Stimulated activated CD4-positive, alpha-beta T cell treated with anti-CD3 and anti-CD28 coated beads, TNF-alpha, amount 100 ng/mL, for 24 hours (primary cell): Measurements from ENCODE around the gene GUCY2D.

ENCODE experiments used
- DNase-seq, 3 experiments: peaks; one replicate each; pipeline ENCODE4 v3.0.0-alpha.2; 2020; ENCODE audit warnings: low read depth in 3 of 3

The GUCY2D gene

DNA sequence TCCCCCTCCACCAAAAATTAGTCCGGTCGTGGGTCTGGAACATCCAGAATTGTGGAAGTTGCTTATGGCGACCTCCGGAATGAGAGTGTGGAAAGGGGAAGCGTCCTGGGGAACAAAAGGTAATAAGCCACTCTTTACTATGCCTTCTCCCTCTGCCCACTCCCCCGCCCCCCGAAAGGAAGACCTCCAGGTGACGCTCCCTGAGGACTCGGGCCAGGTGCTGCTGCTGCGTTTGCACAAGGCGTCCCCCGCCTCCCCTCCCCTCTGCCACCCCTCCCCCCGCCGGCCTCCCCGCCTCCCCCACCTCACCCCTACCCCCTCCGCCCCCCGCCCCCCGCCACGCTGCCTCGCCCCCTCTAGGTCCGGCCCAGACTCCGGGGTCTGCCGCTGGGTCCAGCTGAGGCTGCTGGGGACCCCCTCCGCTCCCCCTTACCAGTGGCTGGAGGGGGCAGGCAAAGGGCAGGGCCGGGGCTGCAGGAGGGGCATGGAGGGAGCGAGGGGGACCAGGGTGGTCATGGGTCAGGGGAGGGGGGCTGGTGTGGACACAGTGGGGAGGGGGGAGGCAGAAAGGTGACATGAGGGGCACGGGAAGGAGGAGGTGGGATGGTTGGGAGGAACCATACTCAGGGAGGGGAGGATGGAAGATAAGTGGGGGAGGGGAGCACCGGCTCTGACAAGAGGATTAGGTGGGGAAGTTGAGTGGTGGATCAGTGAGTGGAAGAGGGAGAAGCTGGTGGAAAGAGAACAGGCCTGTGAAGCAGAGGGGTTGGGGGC is 61.5 kb downstream of the GUCY2D start:
- DNase-seq: no peak

DNA sequence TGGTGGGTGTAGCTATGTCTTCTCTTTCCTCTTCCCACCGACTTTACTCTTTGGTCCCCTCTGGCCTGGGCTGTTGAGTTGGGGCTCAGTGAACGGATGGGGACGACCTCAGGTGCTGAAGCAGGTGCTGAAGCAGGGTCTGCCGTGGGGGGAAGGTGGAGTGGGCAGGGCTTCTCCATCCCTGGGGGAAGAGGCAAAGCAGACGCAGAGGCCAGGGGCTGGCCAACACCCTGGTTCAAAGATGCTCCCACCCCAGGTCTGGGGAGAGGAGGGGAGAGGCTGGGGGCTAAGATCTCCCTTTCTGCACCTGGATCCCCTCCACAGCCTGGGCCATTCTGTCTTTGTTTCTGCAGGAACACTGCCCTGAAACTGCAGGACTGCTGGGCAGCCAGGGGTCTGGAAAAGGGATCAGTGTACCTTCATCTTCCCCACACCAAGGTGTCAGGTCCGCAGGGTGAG is 62.2 kb downstream of the GUCY2D start:
- no peak for DNase-seq

DNA sequence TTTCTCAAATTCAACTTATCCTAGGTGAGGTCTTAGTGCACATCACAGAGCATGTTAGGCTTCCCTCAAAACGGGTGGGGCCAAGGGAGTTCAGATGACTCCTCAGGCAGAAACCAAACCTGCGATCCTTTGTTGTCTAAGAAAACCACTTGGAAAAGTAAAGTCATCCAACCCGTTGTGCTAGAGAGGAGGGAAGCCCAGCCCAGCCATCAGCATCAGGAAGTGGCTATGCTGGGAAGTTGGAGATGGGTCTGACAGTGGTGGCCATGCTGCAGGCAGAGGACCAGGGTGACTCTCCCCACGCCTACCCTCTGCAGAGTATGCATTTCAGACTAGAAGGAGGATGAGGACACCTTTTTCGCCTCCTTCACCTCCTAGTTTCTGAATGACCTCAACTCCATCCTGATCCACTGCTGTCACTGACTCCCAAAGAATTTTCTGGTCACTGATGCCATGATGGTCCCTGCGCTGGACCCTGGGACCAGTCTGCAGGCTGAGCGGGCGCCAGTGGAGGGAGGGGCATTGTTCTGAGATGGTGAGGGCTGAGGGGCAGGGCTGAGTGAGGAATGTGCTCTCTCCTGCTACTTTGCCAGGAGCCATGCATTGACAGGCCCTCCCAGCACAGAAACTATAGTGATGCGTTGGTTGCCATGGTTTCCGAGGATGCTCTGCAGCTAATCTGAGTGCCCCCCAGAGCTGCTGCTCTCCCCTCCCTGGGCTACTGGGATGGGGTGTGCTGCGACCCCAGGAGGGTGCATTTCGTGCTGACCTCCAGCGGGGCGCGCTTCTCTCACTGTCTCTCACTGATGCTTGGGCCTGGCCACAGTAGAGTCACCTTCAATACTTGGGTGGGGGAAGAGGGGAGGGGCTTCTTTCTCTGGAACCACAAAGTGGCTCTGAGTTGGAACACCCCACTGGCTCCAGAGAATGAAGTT is 64.7 kb downstream of the GUCY2D start:
- DNase-seq: no peak

DNA sequence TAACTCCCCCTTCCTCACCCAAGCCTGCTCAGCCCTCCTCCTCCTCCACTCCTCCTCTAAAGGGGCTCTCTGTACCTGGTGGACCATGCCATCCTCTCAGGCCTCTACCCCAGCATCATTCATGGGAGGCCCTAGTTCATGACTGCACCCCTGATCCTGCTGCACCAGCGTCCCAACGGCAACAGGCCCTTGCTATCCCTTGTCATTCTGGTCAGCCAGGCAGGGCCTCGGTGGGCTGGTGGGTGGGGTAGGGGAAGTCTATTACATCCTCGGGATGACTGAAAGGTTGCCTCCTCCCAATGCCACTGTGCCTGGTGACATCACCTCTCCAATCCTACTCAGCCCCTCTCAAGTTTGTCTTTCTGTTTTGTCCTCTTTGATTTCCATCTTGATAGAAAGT is 65.4 kb downstream of the GUCY2D start:
- DNase-seq: no peak

DNA sequence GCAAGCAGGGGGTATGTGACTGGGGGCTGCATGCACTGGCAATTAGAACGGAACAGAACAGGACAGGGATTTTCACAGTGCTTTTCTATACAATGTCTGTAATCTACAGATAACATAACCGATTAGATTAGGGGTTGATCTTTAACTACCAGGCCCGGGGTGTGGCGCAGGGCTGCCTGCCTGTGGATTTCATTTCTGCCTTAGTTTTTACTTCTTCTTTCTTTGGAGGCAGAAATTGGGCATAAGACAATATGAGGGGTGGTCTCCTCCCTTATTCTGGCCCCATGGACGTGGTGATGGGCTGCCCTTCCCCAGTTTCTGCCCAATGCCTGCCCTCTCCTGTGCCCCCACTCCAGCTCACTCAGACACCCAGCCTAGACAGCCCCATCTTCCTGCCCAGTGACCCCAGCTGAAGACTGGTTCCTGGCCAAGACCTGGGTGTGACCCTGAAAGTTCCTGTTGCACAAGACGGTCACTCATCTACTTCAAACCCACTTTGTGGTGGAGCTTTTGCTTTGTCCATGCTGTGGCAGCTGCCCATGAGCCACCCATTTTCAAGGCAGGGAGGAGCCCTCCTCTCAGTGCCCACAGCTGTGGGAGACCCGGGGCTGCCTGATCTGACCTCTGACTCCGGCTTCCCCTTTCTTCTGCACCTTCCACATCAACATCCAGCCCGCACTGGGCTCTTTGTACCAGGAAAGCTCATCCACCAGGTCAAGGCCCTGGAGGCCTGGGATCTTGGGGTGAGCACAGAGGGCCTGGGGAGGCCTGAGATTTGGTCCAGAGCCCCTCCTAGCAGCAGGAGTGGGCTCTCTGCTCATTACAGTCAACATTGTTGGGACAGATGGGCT is 66.5 kb downstream of the GUCY2D start:
- DNase-seq: no peak

DNA sequence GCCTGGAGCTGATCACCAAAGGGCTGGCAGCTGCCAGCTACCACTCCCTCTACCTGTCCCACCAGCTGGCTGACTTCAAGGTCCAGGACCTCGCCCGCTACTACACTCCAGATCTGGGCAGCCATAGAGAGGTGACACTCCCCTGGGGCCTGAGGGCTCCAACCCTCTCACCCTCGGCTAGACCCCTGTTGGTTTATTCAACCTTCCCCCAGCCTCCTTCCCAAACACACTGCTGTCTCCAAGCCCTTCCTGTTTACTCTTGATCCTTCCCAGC is 67.1 kb downstream of the GUCY2D start:
- DNase-seq: no peak
